ENCODE data around the gene TMEM9.

DNA sequence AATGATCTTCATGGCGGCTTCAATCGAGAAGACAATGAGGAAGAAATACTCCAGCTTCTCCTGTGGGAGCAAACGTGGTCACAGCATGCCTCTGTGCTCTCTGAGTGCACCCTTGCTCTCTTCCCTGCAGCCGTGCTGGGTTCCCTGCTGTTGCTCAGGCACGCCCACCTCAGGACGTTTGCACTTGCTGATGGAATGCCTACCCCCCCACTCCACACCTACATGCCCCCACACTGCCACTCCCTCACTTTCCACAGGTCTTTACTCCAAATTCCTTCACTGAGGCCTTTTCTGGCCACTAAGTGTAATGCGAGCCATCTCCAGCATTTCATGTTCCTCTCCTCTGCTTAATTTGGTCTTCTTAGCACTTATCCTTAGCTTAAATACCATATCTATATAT, 60.3 kb downstream of the TMEM9 start:
- TF ChIP-seq, protein P1, sequence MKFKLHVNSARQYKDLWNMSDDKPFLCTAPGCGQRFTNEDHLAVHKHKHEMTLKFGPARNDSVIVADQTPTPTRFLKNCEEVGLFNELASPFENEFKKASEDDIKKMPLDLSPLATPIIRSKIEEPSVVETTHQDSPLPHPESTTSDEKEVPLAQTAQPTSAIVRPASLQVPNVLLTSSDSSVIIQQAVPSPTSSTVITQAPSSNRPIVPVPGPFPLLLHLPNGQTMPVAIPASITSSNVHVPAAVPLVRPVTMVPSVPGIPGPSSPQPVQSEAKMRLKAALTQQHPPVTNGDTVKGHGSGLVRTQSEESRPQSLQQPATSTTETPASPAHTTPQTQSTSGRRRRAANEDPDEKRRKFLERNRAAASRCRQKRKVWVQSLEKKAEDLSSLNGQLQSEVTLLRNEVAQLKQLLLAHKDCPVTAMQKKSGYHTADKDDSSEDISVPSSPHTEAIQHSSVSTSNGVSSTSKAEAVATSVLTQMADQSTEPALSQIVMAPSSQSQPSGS (IDR thresholded peaks at IDR 0.05; ENCODE audit: low read length), result no peak
- TF ChIP-seq, protein P2, sequence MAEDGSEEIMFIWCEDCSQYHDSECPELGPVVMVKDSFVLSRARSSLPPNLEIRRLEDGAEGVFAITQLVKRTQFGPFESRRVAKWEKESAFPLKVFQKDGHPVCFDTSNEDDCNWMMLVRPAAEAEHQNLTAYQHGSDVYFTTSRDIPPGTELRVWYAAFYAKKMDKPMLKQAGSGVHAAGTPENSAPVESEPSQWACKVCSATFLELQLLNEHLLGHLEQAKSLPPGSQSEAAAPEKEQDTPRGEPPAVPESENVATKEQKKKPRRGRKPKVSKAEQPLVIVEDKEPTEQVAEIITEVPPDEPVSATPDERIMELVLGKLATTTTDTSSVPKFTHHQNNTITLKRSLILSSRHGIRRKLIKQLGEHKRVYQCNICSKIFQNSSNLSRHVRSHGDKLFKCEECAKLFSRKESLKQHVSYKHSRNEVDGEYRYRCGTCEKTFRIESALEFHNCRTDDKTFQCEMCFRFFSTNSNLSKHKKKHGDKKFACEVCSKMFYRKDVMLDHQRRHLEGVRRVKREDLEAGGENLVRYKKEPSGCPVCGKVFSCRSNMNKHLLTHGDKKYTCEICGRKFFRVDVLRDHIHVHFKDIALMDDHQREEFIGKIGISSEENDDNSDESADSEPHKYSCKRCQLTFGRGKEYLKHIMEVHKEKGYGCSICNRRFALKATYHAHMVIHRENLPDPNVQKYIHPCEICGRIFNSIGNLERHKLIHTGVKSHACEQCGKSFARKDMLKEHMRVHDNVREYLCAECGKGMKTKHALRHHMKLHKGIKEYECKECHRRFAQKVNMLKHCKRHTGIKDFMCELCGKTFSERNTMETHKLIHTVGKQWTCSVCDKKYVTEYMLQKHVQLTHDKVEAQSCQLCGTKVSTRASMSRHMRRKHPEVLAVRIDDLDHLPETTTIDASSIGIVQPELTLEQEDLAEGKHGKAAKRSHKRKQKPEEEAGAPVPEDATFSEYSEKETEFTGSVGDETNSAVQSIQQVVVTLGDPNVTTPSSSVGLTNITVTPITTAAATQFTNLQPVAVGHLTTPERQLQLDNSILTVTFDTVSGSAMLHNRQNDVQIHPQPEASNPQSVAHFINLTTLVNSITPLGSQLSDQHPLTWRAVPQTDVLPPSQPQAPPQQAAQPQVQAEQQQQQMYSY (CRISPR knock-in tag; IDR thresholded peaks at IDR 0.05), result no peak
- TF ChIP-seq SREBF2 (IDR thresholded peaks at IDR 0.05; ENCODE audit: low read length), result no peak

Data from GM12878 (cell line).